ENCODE measurements around the gene FLVCR2.

Gene FLVCR2

GRCh38 chr14:75655235-75655634 is 76.8 kb downstream of the FLVCR2 start:
- no peak overlapping the region for H3K4me3 ChIP-seq (ENCODE audit: low read length)
- H3K4me1 ChIP-seq (ENCODE audit: low read length) = no peaks in the 10 kb centered on the region
- H3F3A ChIP-seq (ENCODE audit: insufficient read depth, low read length) = no peaks in the 10 kb centered on the region
- no peaks in the 10 kb centered on the region for H3K9me2 ChIP-seq (replicated peaks; ENCODE audit: insufficient read depth, low read length)
- TF ChIP-seq CTCF (IDR thresholded peaks at IDR 0.05; ENCODE audit: low read length) = no peak
- no peak for TF ChIP-seq EZH2 (optimal IDR thresholded peaks at IDR 0.05; ENCODE audit: low read depth, low read length)
- TF ChIP-seq EZH2phosphoT487 (IDR thresholded peaks at IDR 0.05; ENCODE audit: low read length) = no peak
- peaks cover 11% of the 10 kb centered on the region for H3K79me2 ChIP-seq (ENCODE audit: low read length)
- no peak overlapping the region for H3K4me2 ChIP-seq (ENCODE audit: low read depth, low read length)
- H3K27ac ChIP-seq (ENCODE audit: low read length) = no peak overlapping the region
- H2AFZ ChIP-seq (ENCODE audit: low read length) = no peak overlapping the region
- H4K20me1 ChIP-seq (ENCODE audit: insufficient read depth, low read length) = no peaks in the 10 kb centered on the region
- DNase-seq = no peak
- H3K27me3 ChIP-seq (replicated peaks; ENCODE audit: insufficient read depth, low read length) = no peaks in the 10 kb centered on the region
- H3K36me3 ChIP-seq (replicated peaks; ENCODE audit: insufficient read depth, low read length) = no peaks in the 10 kb centered on the region
- H3K9me3 ChIP-seq (replicated peaks; ENCODE audit: insufficient read depth, low read length) = no peaks in the 10 kb centered on the region
- no peak overlapping the region for H3K9ac ChIP-seq (ENCODE audit: low read length)

GRCh38 chr14:75657331-75657730 is 78.9 kb downstream of the FLVCR2 start:
- TF ChIP-seq EZH2phosphoT487 (IDR thresholded peaks at IDR 0.05; ENCODE audit: low read length) (no peak), EZH2 (optimal IDR thresholded peaks at IDR 0.05; ENCODE audit: low read depth, low read length) (no peak), CTCF (IDR thresholded peaks at IDR 0.05; ENCODE audit: low read length) (no peak)
- H3K4me1 ChIP-seq (ENCODE audit: low read length) = no peaks in the 10 kb centered on the region
- H3K4me3 ChIP-seq (ENCODE audit: low read length) = no peak overlapping the region
- no peak overlapping the region for H3K9ac ChIP-seq (ENCODE audit: low read length)
- H3K4me2 ChIP-seq (ENCODE audit: low read depth, low read length) = no peak overlapping the region
- H3K36me3 ChIP-seq (replicated peaks; ENCODE audit: insufficient read depth, low read length) = no peaks in the 10 kb centered on the region
- no peaks in the 10 kb centered on the region for H4K20me1 ChIP-seq (ENCODE audit: insufficient read depth, low read length)
- H3K79me2 ChIP-seq (ENCODE audit: low read length) = peaks cover 15% of the 10 kb centered on the region
- H3K9me3 ChIP-seq (replicated peaks; ENCODE audit: insufficient read depth, low read length) = no peaks in the 10 kb centered on the region
- H2AFZ ChIP-seq (ENCODE audit: low read length) = no peak overlapping the region
- no peaks in the 10 kb centered on the region for H3K27me3 ChIP-seq (replicated peaks; ENCODE audit: insufficient read depth, low read length)
- no peak overlapping the region for H3K27ac ChIP-seq (ENCODE audit: low read length)
- DNase-seq = no peak
- H3F3A ChIP-seq (ENCODE audit: insufficient read depth, low read length) = no peaks in the 10 kb centered on the region
- H3K9me2 ChIP-seq (replicated peaks; ENCODE audit: insufficient read depth, low read length) = no peaks in the 10 kb centered on the region

GRCh38 chr14:75658957-75659356 is 80.5 kb downstream of the FLVCR2 start:
- H3K36me3 ChIP-seq (replicated peaks; ENCODE audit: insufficient read depth, low read length) = no peaks in the 10 kb centered on the region
- no peak overlapping the region for H2AFZ ChIP-seq (ENCODE audit: low read length)
- no peaks in the 10 kb centered on the region for H3K27me3 ChIP-seq (replicated peaks; ENCODE audit: insufficient read depth, low read length)
- peaks cover 15% of the 10 kb centered on the region for H3K79me2 ChIP-seq (ENCODE audit: low read length)
- TF ChIP-seq CTCF (IDR thresholded peaks at IDR 0.05; ENCODE audit: low read length) (no peak), EZH2phosphoT487 (IDR thresholded peaks at IDR 0.05; ENCODE audit: low read length) (no peak), EZH2 (optimal IDR thresholded peaks at IDR 0.05; ENCODE audit: low read depth, low read length) (no peak)
- H3K9ac ChIP-seq (ENCODE audit: low read length) = no peak overlapping the region
- no peak overlapping the region for H3K4me3 ChIP-seq (ENCODE audit: low read length)
- no peaks in the 10 kb centered on the region for H4K20me1 ChIP-seq (ENCODE audit: insufficient read depth, low read length)
- no peaks in the 10 kb centered on the region for H3K9me2 ChIP-seq (replicated peaks; ENCODE audit: insufficient read depth, low read length)
- H3K4me1 ChIP-seq (ENCODE audit: low read length) = no peaks in the 10 kb centered on the region
- no peaks in the 10 kb centered on the region for H3K9me3 ChIP-seq (replicated peaks; ENCODE audit: insufficient read depth, low read length)
- H3K4me2 ChIP-seq (ENCODE audit: low read depth, low read length) = no peak overlapping the region
- no peaks in the 10 kb centered on the region for H3F3A ChIP-seq (ENCODE audit: insufficient read depth, low read length)
- H3K27ac ChIP-seq (ENCODE audit: low read length) = no peak overlapping the region
- DNase-seq = no peak

Measured in MM.1S (cell line).